Measurements from ENCODE around the gene TMEM176A. TPM values are rescaled to one million over a fixed set of nuclear protein-coding genes. Genes with fewer than 3 reads are reported as not detected.

The TMEM176A gene
- total and polyA plus RNA-seq, 9 donors: 71.8 to 166 (median 127) TPM

GRCh38 chr7:150824379-150825177 is 24.0 kb downstream of the TMEM176A start:
- peak in 1 of 5 donors; percentile 29 for DNase-seq
- Histone ChIP-seq H3K36me3 (no peaks in the 10 kb centered on the region), H3K4me1 (ENCODE audit: insufficient read depth) (no peaks in the 10 kb centered on the region), H3K4me3 (no peak overlapping the region), H3K27ac (no peak overlapping the region), H3K9me3 (no peaks in the 10 kb centered on the region), H3K27me3 (no peaks in the 10 kb centered on the region)
- intact Hi-C loops (cut with DNase I): no loop called here
- TF ChIP-seq EP300 (IDR thresholded peaks at IDR 0.05): no peak
- TF ChIP-seq CTCF (IDR thresholded peaks at IDR 0.05): no peak
- no peak for TF ChIP-seq POLR2A (IDR thresholded peaks at IDR 0.05)
- 92 to 95% (median 94%) methylated on average over 18 to 20 of the region's 20 CpGs for WGBS, 3 donors

- peak in 1 of 5 donors; percentile 23 for DNase-seq
- Histone ChIP-seq H3K36me3 (no peaks in the 10 kb centered on the region), H3K4me3 (no peak overlapping the region), H3K9me3 (no peaks in the 10 kb centered on the region), H3K4me1 (ENCODE audit: insufficient read depth) (peaks cover 3% of the 10 kb centered on the region), H3K27ac (no peak overlapping the region), H3K27me3 (no peaks in the 10 kb centered on the region)
- 64 to 80% (median 71%) methylated on average over 6 of the region's 6 CpGs for WGBS, 3 donors
- no peak for TF ChIP-seq POLR2A (IDR thresholded peaks at IDR 0.05)
- no peak for TF ChIP-seq EP300 (IDR thresholded peaks at IDR 0.05)
- no peak for TF ChIP-seq CTCF (IDR thresholded peaks at IDR 0.05)
- intact Hi-C loops (cut with DNase I): no loop called here
Observed at GRCh38 chr7:150826061-150826849, 25.7 kb downstream of the TMEM176A start.

- H3K36me3 ChIP-seq: no peaks in the 10 kb centered on the region
- no peaks in the 10 kb centered on the region for H3K27me3 ChIP-seq
- H3K4me3 ChIP-seq: no peak overlapping the region
- peaks cover 6% of the 10 kb centered on the region for H3K4me1 ChIP-seq (ENCODE audit: insufficient read depth)
- TF ChIP-seq POLR2A (IDR thresholded peaks at IDR 0.05): no peak
- TF ChIP-seq EP300 (IDR thresholded peaks at IDR 0.05): no peak
- TF ChIP-seq CTCF (IDR thresholded peaks at IDR 0.05): no peak
- DNase-seq: no peak
- intact Hi-C loops (cut with DNase I): no loop called here
- WGBS, 3 donors: 95 to 99% (median 97%) methylated on average over 2 of the region's 2 CpGs
- no peaks in the 10 kb centered on the region for H3K9me3 ChIP-seq
- no peak overlapping the region for H3K27ac ChIP-seq
Observed at GRCh38 chr7:150828384-150828783, 27.8 kb downstream of the TMEM176A start.

- no peak for TF ChIP-seq EP300 (IDR thresholded peaks at IDR 0.05)
- no peak for TF ChIP-seq CTCF (IDR thresholded peaks at IDR 0.05)
- TF ChIP-seq POLR2A (IDR thresholded peaks at IDR 0.05): no peak
- DNase-seq: no peak
- 65 to 82% (median 81%) methylated on average over 1 of the region's 1 CpG for WGBS, 3 donors
Observed at GRCh38 chr7:150829426-150829825, 28.9 kb downstream of the TMEM176A start.

More at GRCh38 chr7:150829426-150829825, 28.9 kb downstream of the TMEM176A start:
- peaks cover 6% of the 10 kb centered on the region for H3K4me1 ChIP-seq (ENCODE audit: insufficient read depth)
- no peak overlapping the region for H3K27ac ChIP-seq
- H3K9me3 ChIP-seq: no peaks in the 10 kb centered on the region
- H3K27me3 ChIP-seq: no peaks in the 10 kb centered on the region
- no peak overlapping the region for H3K4me3 ChIP-seq
- intact Hi-C loops (cut with DNase I): no loop called here
- no peaks in the 10 kb centered on the region for H3K36me3 ChIP-seq
